Stomach smooth muscle (tissue), 2 donors: Measurements from ENCODE around the gene NMT1.
A peak's percentile ranks its signal among the peaks of the same experiment; 100 is the strongest.

Source experiments
- H3K27ac ChIP-seq: one replicate; pipeline ENCODE4 v1.7.0; 2013; ENCODE audit warnings: mild to moderate bottlenecking, low read length, inconsistent platforms
- H3K27me3 ChIP-seq, 2 donors: one replicate each; pipeline ENCODE4 v1.7.0; 2013; ENCODE audit warnings: low read length in 2 of 2; ENCODE audit not compliant: insufficient read depth in 2 of 2, control insufficient read depth in 1 of 2
- H3K36me3 ChIP-seq, 2 donors: one replicate each; pipeline ENCODE4 v1.7.0; 2013; ENCODE audit warnings: low read length in 2 of 2; ENCODE audit not compliant: control insufficient read depth in 2 of 2, insufficient read depth in 2 of 2
- H3K4me1 ChIP-seq: one replicate; pipeline ENCODE4 v1.7.0; 2013; ENCODE audit warnings: low read length; ENCODE audit not compliant: control insufficient read depth, insufficient read depth
- H3K4me3 ChIP-seq, 2 donors: one replicate each; pipeline ENCODE4 v1.7.0; 2013; ENCODE audit warnings: low read length in 2 of 2
- H3K9ac ChIP-seq, 2 donors: one replicate each; pipeline ENCODE4 v1.7.0; 2013; ENCODE audit warnings: low read length in 2 of 2, mild to moderate bottlenecking in 1 of 2
- H3K9me3 ChIP-seq, 2 donors: one replicate each; pipeline ENCODE4 v1.7.0; 2013; ENCODE audit warnings: low read length in 2 of 2; ENCODE audit not compliant: control insufficient read depth in 2 of 2
- donor health status: healthy.
- donor health status: Pancreatic carcinoma.

Gene NMT1

GRCh38 chr17:45022288-45022648 lies 38.8 kb upstream of the NMT1 start:
- Histone ChIP-seq H3K9me3 (no peaks in the 10 kb centered on the region), H3K9ac (peak overlapping the region; percentile 62 to 72), H3K27ac (peak overlapping the region; percentile 86), H3K4me1 (peaks cover 46% of the 10 kb centered on the region), H3K36me3 (peaks cover 3 to 7% of the 10 kb centered on the region in 2 donors), H3K4me3 (peak overlapping the region in 1 of 2 donors; percentile 71), H3K27me3 (no peaks in the 10 kb centered on the region)

GRCh38 chr17:45022655-45023339 lies 38.3 kb upstream of the NMT1 start:
- peaks cover 3 to 7% of the 10 kb centered on the region in 2 donors for H3K36me3 ChIP-seq
- H3K9ac ChIP-seq, result peak overlapping the region; percentile 62 to 72
- no peaks in the 10 kb centered on the region for H3K27me3 ChIP-seq
- H3K27ac ChIP-seq, result peak overlapping the region; percentile 86
- H3K4me3 ChIP-seq, result no peak overlapping the region
- peaks cover 46% of the 10 kb centered on the region for H3K4me1 ChIP-seq
- no peaks in the 10 kb centered on the region for H3K9me3 ChIP-seq

GRCh38 chr17:45029096-45029495 lies 32.0 kb upstream of the NMT1 start:
- Histone ChIP-seq H3K27me3 (no peaks in the 10 kb centered on the region), H3K4me1 (no peaks in the 10 kb centered on the region), H3K9me3 (no peaks in the 10 kb centered on the region), H3K4me3 (no peak overlapping the region), H3K27ac (no peak overlapping the region), H3K36me3 (peaks cover 25 to 32% of the 10 kb centered on the region in 2 donors), H3K9ac (no peak overlapping the region)

- Histone ChIP-seq H3K9me3 (no peaks in the 10 kb centered on the region), H3K27me3 (no peaks in the 10 kb centered on the region), H3K27ac (no peak overlapping the region), H3K4me3 (no peak overlapping the region), H3K36me3 (peaks cover 28 to 37% of the 10 kb centered on the region in 2 donors), H3K9ac (no peak overlapping the region), H3K4me1 (no peaks in the 10 kb centered on the region)
Observed at GRCh38 chr17:45029758-45030423, 31.2 kb upstream of the NMT1 start.

- Histone ChIP-seq H3K27me3 (no peaks in the 10 kb centered on the region), H3K9me3 (no peaks in the 10 kb centered on the region), H3K36me3 (peaks cover 28 to 38% of the 10 kb centered on the region in 2 donors), H3K27ac (no peak overlapping the region), H3K9ac (no peak overlapping the region), H3K4me1 (no peaks in the 10 kb centered on the region), H3K4me3 (no peak overlapping the region)
Observed at GRCh38 chr17:45030733-45031132, 30.4 kb upstream of the NMT1 start.

GRCh38 chr17:45031231-45032173 lies 29.6 kb upstream of the NMT1 start:
- Histone ChIP-seq H3K27ac (no peak overlapping the region), H3K36me3 (peaks cover 28 to 38% of the 10 kb centered on the region in 2 donors)

GRCh38 chr17:45032174-45032541 lies 29.0 kb upstream of the NMT1 start:
- no peaks in the 10 kb centered on the region for H3K9me3 ChIP-seq
- peaks cover 28 to 37% of the 10 kb centered on the region in 2 donors for H3K36me3 ChIP-seq
- H3K4me1 ChIP-seq, result no peaks in the 10 kb centered on the region
- H3K27me3 ChIP-seq, result no peaks in the 10 kb centered on the region
- H3K27ac ChIP-seq, result no peak overlapping the region
- no peak overlapping the region for H3K9ac ChIP-seq
- H3K4me3 ChIP-seq, result no peak overlapping the region

More at GRCh38 chr17:45031231-45032173, 29.6 kb upstream of the NMT1 start:
- Histone ChIP-seq H3K4me1 (no peaks in the 10 kb centered on the region), H3K27me3 (no peaks in the 10 kb centered on the region), H3K9ac (no peak overlapping the region), H3K9me3 (no peaks in the 10 kb centered on the region), H3K4me3 (no peak overlapping the region)

GRCh38 chr17:45034599-45034998 lies 26.5 kb upstream of the NMT1 start:
- Histone ChIP-seq H3K9me3 (no peaks in the 10 kb centered on the region), H3K27ac (no peak overlapping the region), H3K9ac (no peak overlapping the region), H3K4me1 (peaks cover 12% of the 10 kb centered on the region), H3K4me3 (no peak overlapping the region), H3K36me3 (peaks cover 22 to 30% of the 10 kb centered on the region in 2 donors), H3K27me3 (no peaks in the 10 kb centered on the region)

- no peak overlapping the region for H3K4me3 ChIP-seq
- H3K9me3 ChIP-seq, result no peaks in the 10 kb centered on the region
- peaks cover 17% of the 10 kb centered on the region for H3K4me1 ChIP-seq
- H3K27ac ChIP-seq, result no peak overlapping the region
- H3K9ac ChIP-seq, result no peak overlapping the region
- no peaks in the 10 kb centered on the region for H3K27me3 ChIP-seq
- H3K36me3 ChIP-seq, result peaks cover 20 to 24% of the 10 kb centered on the region in 2 donors
Observed at GRCh38 chr17:45035848-45036247, 25.3 kb upstream of the NMT1 start.

GRCh38 chr17:45036691-45037090 lies 24.4 kb upstream of the NMT1 start:
- Histone ChIP-seq H3K9me3 (no peaks in the 10 kb centered on the region), H3K36me3 (peaks cover 12 to 21% of the 10 kb centered on the region in 2 donors), H3K9ac (no peak overlapping the region), H3K27ac (no peak overlapping the region), H3K27me3 (no peaks in the 10 kb centered on the region), H3K4me3 (no peak overlapping the region), H3K4me1 (peaks cover 21% of the 10 kb centered on the region)
